ENCODE results near the gene PIN1.

Gene PIN1

DNA sequence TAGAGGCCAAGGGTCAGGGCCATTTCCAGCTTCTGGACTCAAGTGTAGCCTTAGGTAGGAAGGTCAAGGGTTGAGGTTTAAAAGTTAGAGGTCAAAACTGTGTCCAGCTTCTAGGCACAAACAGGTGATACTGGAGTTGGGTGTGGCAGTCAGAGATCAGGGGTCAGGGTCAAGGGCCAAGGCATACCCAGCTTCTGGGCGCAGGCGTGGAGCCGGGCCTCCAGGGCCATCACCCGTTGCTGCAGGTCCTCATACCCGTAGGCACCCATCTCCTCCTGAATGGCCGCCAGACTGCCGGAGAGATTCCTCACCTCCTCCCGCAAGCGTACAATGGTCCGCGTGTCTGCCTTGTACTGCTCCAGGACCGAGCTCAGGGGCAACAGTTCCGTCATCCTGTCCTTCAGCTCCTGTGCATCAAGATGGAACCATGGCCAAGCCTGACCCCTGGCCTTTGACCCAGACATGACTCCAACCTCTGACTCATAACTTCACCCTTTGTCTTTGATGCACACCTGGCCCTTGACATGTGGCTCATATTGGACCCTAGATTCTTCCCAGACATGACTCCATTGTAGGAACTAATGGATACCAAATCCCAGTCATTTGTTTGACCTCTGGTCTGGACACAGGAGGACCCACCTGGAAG lies 22.1 kb downstream of the PIN1 start:
- no peak for DNase-seq (ENCODE audit: low spot score)

- DNase-seq (ENCODE audit: low spot score): no peak
These were observed 23.0 kb downstream of the PIN1 start for GRCh38 chr19:9857920-9858746.

GRCh38 chr19:9858766-9859165 lies 23.6 kb downstream of the PIN1 start:
- DNase-seq (ENCODE audit: low spot score): no peak

DNA sequence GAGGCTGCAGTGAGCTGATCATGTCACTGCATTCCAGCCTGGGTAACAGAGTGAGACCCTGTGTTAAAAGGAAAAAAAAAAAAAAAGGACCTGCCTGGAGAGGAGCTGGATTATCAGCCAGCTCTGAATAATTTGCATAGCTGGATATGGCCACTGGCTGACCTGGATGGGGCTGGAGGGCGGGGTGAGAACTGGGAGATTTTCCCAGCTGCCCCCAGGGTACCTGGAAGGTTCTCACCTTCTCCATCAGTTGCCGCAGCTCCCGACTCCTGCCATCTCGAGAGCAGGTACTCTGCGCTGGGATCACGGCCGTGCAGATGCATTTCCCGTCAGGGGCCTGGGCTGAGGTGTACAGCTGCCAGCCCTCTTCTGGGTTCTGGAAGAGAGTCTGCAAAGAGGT lies 25.3 kb downstream of the PIN1 start:
- DNase-seq (ENCODE audit: low spot score): no peak

DNA sequence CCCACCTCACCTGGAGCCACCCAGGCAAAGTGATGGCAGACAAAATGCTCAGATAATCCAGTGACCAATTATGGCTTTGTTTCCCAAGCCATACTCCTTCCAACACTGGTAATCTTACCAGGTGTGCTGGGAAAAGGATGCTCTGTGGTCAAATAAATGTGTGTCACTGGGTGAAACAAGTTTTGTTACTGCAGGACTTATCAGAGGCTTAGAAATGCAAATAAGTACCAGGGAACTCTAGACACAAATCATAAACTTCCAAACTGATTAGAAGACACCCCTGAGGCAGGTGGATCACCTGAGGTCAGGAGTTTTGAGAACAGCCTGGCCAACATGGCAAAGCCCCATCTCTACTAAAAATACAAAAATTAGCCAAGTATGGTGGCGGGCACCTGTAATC lies 26.4 kb downstream of the PIN1 start:
- DNase-seq (ENCODE audit: low spot score): no peak

DNA sequence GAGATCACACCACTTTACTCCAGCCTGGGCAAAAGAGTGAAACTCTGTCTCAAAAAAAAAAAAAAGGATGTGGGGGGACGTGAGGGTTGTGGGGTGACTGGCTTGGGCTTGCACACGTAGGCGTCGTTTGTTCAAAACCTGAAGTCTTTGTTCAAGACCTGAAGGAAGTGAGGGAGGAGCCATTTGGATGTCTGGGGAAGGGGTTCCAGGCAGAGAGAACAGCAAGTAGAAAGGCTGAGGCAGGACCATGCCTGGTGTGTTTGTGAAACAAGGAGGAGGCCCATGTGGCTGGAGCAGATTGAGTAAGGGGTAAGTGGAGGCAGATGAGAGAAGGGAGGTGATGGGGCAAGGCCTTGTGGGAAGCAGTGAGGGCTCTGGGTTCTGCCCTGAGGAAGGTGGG lies 27.8 kb downstream of the PIN1 start:
- no peak for DNase-seq (ENCODE audit: low spot score)

DNA sequence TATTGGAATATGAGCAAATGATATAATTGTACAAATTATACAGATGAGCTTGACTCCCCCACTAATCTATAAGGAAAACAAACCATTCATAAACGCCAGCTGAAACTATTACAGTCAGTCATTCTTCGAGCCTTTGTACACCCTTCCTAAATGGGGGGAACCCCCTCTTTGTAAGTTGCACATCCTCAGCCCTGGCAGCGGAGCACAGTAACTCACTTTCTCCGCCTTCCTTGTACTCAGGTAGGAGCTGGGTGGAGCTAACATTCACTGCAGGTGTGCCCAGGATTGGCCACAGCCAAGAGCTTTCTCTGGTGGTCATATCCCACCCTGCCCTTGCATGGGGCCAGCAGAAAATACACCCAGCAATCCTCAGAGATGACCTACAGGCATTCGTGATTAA lies 28.6 kb downstream of the PIN1 start:
- DNase-seq (ENCODE audit: low spot score): no peak

DNA sequence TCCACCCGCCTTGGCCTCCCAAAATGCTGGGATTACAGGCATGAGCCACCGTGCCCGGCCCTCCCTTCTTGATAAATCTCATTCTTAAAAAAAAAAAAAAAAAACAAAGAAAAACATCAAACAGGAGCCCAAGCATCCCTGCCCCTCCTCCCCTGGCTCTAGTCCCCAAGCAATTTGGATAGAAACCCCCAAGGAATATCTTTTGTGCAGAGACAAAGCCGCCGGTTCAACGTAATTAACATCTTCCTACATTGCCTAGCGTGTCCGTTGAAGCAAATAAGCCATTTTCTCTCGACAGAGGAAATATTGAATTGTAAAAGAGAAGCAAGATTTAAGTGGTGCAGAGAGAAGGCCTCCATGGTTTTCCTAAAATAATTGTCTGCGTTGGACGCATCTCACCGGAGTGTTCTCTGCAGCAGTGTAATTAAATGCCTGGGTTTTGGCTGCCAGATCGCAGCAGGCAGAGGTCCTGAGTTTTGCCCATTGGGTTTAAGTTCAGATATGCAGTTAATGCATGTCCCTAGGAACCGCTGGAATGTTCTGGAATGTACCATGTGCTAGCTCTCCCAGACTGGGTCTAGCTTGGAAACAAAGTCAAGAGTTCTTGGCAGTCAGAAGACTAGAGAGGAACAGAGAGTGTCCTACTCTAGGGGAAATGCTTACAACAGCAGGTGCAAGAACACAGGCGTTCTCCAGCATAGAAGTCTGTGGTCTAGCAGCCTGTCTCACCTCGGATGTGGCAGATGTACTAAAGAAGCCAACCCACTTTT lies 30.8 kb downstream of the PIN1 start:
- no peak for DNase-seq (ENCODE audit: low spot score)

DNA sequence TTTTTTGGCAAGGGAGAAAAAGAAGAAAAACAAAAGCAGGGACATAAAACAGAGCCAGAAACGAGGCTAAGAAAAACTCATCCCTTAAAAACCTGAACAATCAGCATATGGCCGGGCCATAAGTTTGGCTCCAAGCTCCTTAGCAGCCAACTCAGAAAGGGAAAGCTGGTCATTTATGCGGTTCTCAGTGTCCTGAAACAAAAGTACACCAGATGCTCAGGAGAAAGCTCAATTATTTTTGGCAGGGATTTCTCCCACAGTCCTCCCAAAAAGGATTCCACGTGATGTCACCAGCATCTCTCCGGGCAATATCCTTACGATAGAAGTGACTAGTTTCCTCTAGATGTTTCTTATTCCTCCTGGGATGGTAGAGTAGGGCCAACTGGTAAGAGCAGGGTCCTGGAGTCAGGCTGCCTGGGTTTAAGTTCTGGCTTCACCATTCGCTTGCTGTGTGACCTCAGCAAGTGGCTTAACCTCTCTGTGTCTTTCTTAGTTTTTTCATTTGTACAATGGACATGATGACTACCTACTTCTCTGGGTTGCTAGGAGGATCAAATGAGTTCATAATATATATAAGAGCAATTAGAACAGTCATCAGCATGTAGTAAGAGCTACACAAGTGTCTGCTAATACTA lies 34.0 kb downstream of the PIN1 start:
- DNase-seq (ENCODE audit: low spot score): no peak

- DNase-seq (ENCODE audit: low spot score): no peak
These were observed 36.7 kb downstream of the PIN1 start for GRCh38 chr19:9871626-9872338.

DNA sequence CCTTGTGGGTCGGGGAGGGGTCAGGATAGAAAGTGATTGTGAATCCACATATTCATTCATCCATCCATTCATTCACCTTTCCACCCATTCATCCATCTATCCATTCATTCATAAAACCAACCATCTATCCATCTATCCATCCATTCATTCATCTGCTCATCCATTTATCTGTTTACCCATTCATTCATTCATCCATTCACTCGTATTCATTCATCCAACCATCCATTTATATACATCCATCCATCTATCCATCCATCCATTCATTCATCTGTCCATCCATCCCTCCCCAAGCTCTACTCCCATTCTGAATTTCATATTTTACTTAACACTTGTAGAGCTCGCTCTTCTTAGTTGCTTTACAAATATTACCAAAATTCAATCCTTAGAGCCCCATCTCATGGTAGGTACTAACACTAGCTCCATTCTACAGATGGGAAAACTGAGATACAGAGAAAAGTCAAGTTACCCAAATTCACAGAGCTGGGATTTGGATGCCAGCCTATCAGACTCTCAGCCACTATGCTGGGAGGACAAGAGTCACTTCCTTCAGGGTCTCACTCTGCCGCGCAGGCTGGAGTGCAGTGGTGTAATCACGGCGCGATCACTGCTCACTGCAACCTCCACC lies 37.6 kb downstream of the PIN1 start:
- DNase-seq (ENCODE audit: low spot score): no peak

- no peak for DNase-seq (ENCODE audit: low spot score)
These were observed 40.0 kb downstream of the PIN1 start for GRCh38 chr19:9875031-9875627.

DNA sequence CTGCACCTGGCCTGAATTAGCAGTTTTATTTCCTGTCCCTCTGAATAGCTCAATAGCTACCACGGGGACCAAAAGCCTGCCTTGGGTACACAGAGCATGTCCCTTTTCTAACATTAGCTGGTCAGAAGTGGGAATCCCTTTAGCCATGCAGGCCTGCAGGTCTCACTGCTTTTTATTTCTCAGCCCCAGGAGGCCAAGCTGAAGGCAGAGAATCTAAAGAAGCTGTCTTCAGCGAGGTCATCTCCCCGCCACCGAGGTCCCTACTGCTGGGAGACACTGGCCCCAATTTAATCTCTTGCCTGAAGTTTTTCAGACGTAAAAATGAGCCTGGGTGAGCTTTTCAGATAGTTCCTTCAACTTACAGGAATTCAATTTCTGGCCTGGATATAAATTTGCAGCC lies 40.7 kb downstream of the PIN1 start:
- DNase-seq (ENCODE audit: low spot score): peak; percentile 55

GRCh38 chr19:9877780-9878510 lies 42.8 kb downstream of the PIN1 start:
- no peak for DNase-seq (ENCODE audit: low spot score)

DNA sequence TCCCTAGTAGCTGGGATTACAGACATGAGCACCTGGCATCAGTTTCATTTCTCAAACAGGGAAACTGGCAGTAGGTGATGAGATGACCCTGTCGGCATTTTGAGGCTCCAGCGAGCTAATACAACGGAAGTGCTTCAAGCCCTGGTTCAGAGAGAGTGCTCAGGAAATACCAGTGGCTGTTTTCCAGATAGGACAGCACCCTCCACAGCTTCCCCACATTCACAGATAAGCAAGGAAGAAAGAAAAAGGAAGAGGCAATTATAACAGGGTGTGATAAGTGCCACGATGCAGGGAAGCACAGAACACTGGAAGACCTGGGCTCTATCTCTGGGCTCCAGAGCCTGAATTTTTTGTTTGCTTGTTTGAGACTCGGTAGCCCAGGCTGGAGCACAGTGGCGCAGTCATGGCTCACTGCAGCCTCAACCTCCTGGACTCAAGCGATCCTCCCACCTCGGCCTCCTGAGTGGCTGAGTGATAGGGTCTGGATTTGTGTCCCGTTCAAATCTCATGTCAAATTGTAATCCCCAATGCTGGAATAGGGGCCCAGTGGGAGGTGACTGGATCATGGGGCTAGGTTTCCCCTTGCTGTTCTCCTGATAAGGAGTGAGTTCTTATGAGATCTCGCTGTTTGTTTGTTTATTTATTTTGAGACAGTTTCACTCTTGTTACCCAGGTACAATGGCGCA lies 43.5 kb downstream of the PIN1 start:
- no peak for DNase-seq (ENCODE audit: low spot score)

DNA sequence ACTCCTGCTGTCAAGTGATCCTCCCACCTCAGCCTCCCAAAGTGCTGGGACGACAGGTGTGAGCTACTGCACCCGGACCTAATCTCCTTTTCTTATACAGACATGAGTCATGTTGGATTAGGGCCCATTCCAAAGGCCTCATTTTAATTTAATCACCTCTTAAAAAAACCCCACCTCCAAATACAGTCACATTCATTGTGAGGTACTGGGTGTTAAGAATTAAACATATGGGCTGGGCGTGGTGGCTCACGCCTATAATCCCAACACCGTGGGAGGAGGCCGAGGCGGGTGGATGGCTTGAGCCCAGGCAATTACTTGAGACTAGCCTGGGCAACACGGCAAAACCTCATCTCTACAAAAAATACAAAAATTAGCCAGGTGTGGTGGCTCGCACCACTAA lies 46.6 kb downstream of the PIN1 start:
- DNase-seq (ENCODE audit: low spot score): no peak

- peak; percentile 61 for DNase-seq (ENCODE audit: low spot score)
These were observed 48.2 kb downstream of the PIN1 start for GRCh38 chr19:9883231-9883758.

- no peak for DNase-seq (ENCODE audit: low spot score)
These were observed 48.6 kb downstream of the PIN1 start for GRCh38 chr19:9883764-9884163.

GRCh38 chr19:9885077-9885552 lies 50.0 kb downstream of the PIN1 start:
- DNase-seq (ENCODE audit: low spot score): no peak

Measured in ecto neural progenitor cell (in vitro differentiated cells).